GM23338 (cell line): Measurements from ENCODE around the gene DUSP3. TPM values are rescaled to one million over a fixed set of nuclear protein-coding genes. Genes with fewer than 3 reads are reported as not detected.

Source experiments
- ATAC-seq: fragments of 200-7000 bp; cut with Tn5 transposase; 3 replicates; pipeline ENCODE4 v1.9.1; 2020
- DNase-seq: peaks from one replicate; pipeline ENCODE4 v3.0.0-alpha.2; 2015; ENCODE audit warnings: low spot score
- H2AFZ ChIP-seq: fragments of 200-600 bp; sonication (generic); 2 replicates; pipeline ENCODE4 v1.8.0; 2016; ENCODE audit warnings: antibody characterized with exemption, mild to moderate bottlenecking, moderate library complexity
- H3F3A ChIP-seq: fragments of 200-600 bp; sonication (generic); replicated peaks from 2 replicates; pipeline ENCODE4 v1.8.0; 2017; ENCODE audit warnings: antibody characterized with exemption, mixed run types, low read depth
- H3K27ac ChIP-seq: fragments of 200-600 bp; sonication (generic); 2 replicates; pipeline ENCODE4 v1.6.1; 2016; ENCODE audit warnings: low read depth
- H3K27me3 ChIP-seq: fragments of 200-600 bp; sonication (generic); 2 replicates; pipeline ENCODE4 v1.8.0; 2016; ENCODE audit warnings: mild to moderate bottlenecking, mixed run types, moderate library complexity; ENCODE audit not compliant: insufficient read depth
- H3K36me3 ChIP-seq: fragments of 200-600 bp; sonication (generic); 2 replicates; pipeline ENCODE4 v1.8.0; 2016; ENCODE audit warnings: mild to moderate bottlenecking; ENCODE audit not compliant: insufficient read depth
- H3K4me1 ChIP-seq: fragments of 200-600 bp; sonication (generic); 2 replicates; pipeline ENCODE4 v1.8.0; 2016; ENCODE audit warnings: mild to moderate bottlenecking, moderate library complexity; ENCODE audit not compliant: insufficient read depth
- H3K4me2 ChIP-seq: fragments of 200-600 bp; sonication (generic); 2 replicates; pipeline ENCODE4 v1.7.1; 2017; ENCODE audit warnings: mixed run types
- H3K4me3 ChIP-seq: fragments of 200-600 bp; sonication (generic); 2 replicates; pipeline ENCODE4 v1.6.1; 2016; ENCODE audit warnings: mixed run types
- H3K79me2 ChIP-seq: fragments of 200-600 bp; sonication (generic); replicated peaks from 2 replicates; pipeline ENCODE4 v1.8.0; 2017; ENCODE audit warnings: mild to moderate bottlenecking; ENCODE audit not compliant: insufficient read depth
- H3K9me2 ChIP-seq: fragments of 200-600 bp; sonication (generic); 2 replicates; pipeline ENCODE4 v1.8.0; 2017; ENCODE audit not compliant: insufficient read depth
- H4K20me1 ChIP-seq: fragments of 200-600 bp; sonication (generic); replicated peaks from 2 replicates; pipeline ENCODE4 v1.8.0; 2017; ENCODE audit warnings: mild to moderate bottlenecking; ENCODE audit not compliant: insufficient read depth
- H3K27ac Mint-ChIP-seq: 2 replicates; pipeline ENCODE4 v1.8.0; 2020; ENCODE audit warnings: inconsistent platforms, mild to moderate bottlenecking, moderate library complexity, mixed read lengths
- H3K27me3 Mint-ChIP-seq: 3 replicates; pipeline ENCODE4 v1.8.0; 2022; ENCODE audit warnings: low read depth, mild to moderate bottlenecking, moderate library complexity, mixed read lengths, inconsistent platforms; ENCODE audit not compliant: insufficient read depth, poor library complexity
- H3K36me3 Mint-ChIP-seq: 3 replicates; pipeline ENCODE4 v1.8.0; 2021; ENCODE audit warnings: low read depth, mild to moderate bottlenecking, inconsistent platforms, moderate library complexity, mixed read lengths
- H3K4me1 Mint-ChIP-seq: 3 replicates; pipeline ENCODE4 v1.8.0; 2020; ENCODE audit warnings: mild to moderate bottlenecking, inconsistent platforms, mixed read lengths
- H3K4me3 Mint-ChIP-seq: 3 replicates; pipeline ENCODE4 v1.8.0; 2021; ENCODE audit warnings: moderate library complexity, mild to moderate bottlenecking, inconsistent platforms, mixed read lengths
- H3K9me3 Mint-ChIP-seq: 3 replicates; pipeline ENCODE4 v1.8.0; 2020; ENCODE audit warnings: moderate library complexity, mild to moderate bottlenecking, inconsistent platforms, mixed read lengths
- CREB1 ChIP-seq: fragments of 250-450 bp; sonication (Bioruptor Pico); IDR thresholded peaks from 2 replicates; pipeline ENCODE4 v1.5.0; 2020; ENCODE audit warnings: low read depth, mild to moderate bottlenecking, moderate library complexity
- EZH2 ChIP-seq: fragments of 200-600 bp; sonication (generic); IDR thresholded peaks from one replicate; pipeline ENCODE4 v1.8.0; 2017; ENCODE audit warnings: antibody characterized with exemption, mild to moderate bottlenecking, low read depth; ENCODE audit not compliant: unreplicated experiment
- EZH2phosphoT487 ChIP-seq: fragments of 200-600 bp; sonication (generic); IDR thresholded peaks from one replicate; pipeline ENCODE4 v1.8.1; 2018; ENCODE audit warnings: antibody characterized with exemption; ENCODE audit not compliant: unreplicated experiment
- JUNB ChIP-seq: IDR thresholded peaks from one replicate; pipeline ENCODE4 v1.6.1; 2016; ENCODE audit warnings: antibody characterized with exemption; ENCODE audit not compliant: unreplicated experiment
- NANOG ChIP-seq: IDR thresholded peaks from 2 replicates; pipeline ENCODE4 v1.6.1; 2016; ENCODE audit warnings: antibody characterized with exemption, borderline replicate concordance
- REST ChIP-seq: IDR thresholded peaks from one replicate; pipeline ENCODE4 v1.6.1; 2018; ENCODE audit warnings: antibody characterized with exemption; ENCODE audit not compliant: unreplicated experiment
- STAT1 ChIP-seq: IDR thresholded peaks from one replicate; pipeline ENCODE4 v1.6.1; 2016; ENCODE audit warnings: antibody characterized with exemption; ENCODE audit not compliant: unreplicated experiment
- ZNF331 ChIP-seq: fragments of 250-450 bp; sonication (Bioruptor Pico); IDR thresholded peaks from 2 replicates; pipeline ENCODE4 v1.5.0; 2020; ENCODE audit warnings: low read depth, mild to moderate bottlenecking, moderate library complexity
- polyA plus RNA-seq: library from polyadenylated mRNA; unstranded; fragments of >200 nt; fragmentation: Nextera tagmentation; extraction: Ambion mirVana; gene quantifications from 2 replicates; pipeline ENCODE4 v1.2.1, GENCODE V29; 2016
- total RNA-seq: library from RNA; depleted of rRNA; stranded (reverse); fragments of >200 nt; shearing (Covaris generic); gene quantifications from 2 replicates; pipeline ENCODE4 v1.2.3, GENCODE V29; 2014
- TF ChIP-seq, protein P1 (sequence below): IDR thresholded peaks from 2 replicates; pipeline ENCODE4 v1.6.1; 2016; ENCODE audit warnings: antibody characterized with exemption
- TF ChIP-seq, protein P2 (sequence below), 2 experiments: fragments of 200-600 bp in 1 of 2; sonication (generic) in 1 of 2; conservative IDR thresholded peaks; 2 replicates each; pipeline versions ENCODE4 v1.5.1 to v1.6.1; 2016 to 2017; ENCODE audit warnings: antibody characterized with exemption in 2 of 2, low read depth in 2 of 2, mild to moderate bottlenecking in 2 of 2, moderate library complexity in 1 of 2

Gene DUSP3
- total and polyA plus RNA-seq, 2 experiments from 2014 or later, result 14.7 to 22.1 TPM

- Histone ChIP-seq H3K4me2 (no peak overlapping the region), H3K27me3 (peaks cover 17% of the 10 kb centered on the region), H3K27ac (no peak overlapping the region), H3K79me2 (no peaks in the 10 kb centered on the region), H4K20me1 (no peaks in the 10 kb centered on the region), H3K36me3 (no peaks in the 10 kb centered on the region), H3K4me1 (peaks cover 2% of the 10 kb centered on the region), H3F3A (no peaks in the 10 kb centered on the region), H3K4me3 (no peak overlapping the region), H2AFZ (no peak overlapping the region), H3K9me2 (no peaks in the 10 kb centered on the region)
- Mint-ChIP-seq H3K36me3 (no peaks in the 10 kb centered on the region), H3K27ac (no peak overlapping the region), H3K27me3 (peaks cover 12% of the 10 kb centered on the region), H3K4me1 (peaks cover 2% of the 10 kb centered on the region; the same call in 1 of the 3 replicates), H3K4me3 (no peak overlapping the region), H3K9me3 (no peaks in the 10 kb centered on the region)
- TF ChIP-seq ZNF331 (CRISPR knock-in tag), result no peak
- TF ChIP-seq EZH2, result no peak
- TF ChIP-seq REST, result no peak
- TF ChIP-seq, protein P1, sequence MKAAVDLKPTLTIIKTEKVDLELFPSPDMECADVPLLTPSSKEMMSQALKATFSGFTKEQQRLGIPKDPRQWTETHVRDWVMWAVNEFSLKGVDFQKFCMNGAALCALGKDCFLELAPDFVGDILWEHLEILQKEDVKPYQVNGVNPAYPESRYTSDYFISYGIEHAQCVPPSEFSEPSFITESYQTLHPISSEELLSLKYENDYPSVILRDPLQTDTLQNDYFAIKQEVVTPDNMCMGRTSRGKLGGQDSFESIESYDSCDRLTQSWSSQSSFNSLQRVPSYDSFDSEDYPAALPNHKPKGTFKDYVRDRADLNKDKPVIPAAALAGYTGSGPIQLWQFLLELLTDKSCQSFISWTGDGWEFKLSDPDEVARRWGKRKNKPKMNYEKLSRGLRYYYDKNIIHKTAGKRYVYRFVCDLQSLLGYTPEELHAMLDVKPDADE, result no peak
- no peak for TF ChIP-seq EZH2phosphoT487
- DNase-seq (no peak), ATAC-seq (no peak)
These were observed 5.9 kb upstream of the DUSP3 start for GRCh38 chr17:43784628-43785101.

DNA sequence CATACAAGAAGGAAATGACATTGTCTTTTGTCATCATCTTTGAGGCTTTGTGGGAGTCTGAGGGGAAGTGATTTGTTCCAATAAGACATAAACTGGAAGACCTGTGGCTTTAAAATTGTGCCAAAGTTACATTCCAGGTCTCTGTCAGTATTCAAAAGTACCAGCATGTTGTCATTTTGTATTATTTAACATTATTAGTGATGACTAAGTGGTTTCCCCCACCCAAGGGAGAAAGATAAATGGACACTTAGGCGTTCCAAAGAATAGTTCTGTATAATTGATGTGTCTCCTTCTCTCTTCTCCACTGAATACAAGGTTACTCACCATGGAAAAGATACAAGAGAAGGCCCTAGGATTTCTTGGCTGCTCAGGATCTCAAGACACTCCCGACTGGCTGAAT, 5.3 kb upstream of the DUSP3 start:
- DNase-seq, result no peak
- Mint-ChIP-seq H3K9me3 (no peaks in the 10 kb centered on the region), H3K36me3 (no peaks in the 10 kb centered on the region)

More for the DNA sequence above, 5.3 kb upstream of the DUSP3 start:
- Histone ChIP-seq H2AFZ (no peak overlapping the region), H4K20me1 (no peaks in the 10 kb centered on the region), H3K4me2 (no peak overlapping the region), H3K4me1 (peaks cover 5% of the 10 kb centered on the region), H3K36me3 (no peaks in the 10 kb centered on the region), H3K9me2 (no peaks in the 10 kb centered on the region), H3K4me3 (no peak overlapping the region), H3K79me2 (no peaks in the 10 kb centered on the region), H3K27ac (no peak overlapping the region), H3K27me3 (peaks cover 21% of the 10 kb centered on the region), H3F3A (no peaks in the 10 kb centered on the region)
- Mint-ChIP-seq H3K4me1 (peaks cover 7% of the 10 kb centered on the region; the same call in 2 of the 3 replicates), H3K27me3 (peaks cover 15% of the 10 kb centered on the region), H3K4me3 (no peak overlapping the region), H3K27ac (no peak overlapping the region)
- no peak for ATAC-seq
- TF ChIP-seq JUNB, result no peak
- TF ChIP-seq STAT1, result no peak
- no peak for TF ChIP-seq EZH2phosphoT487
- no peak for TF ChIP-seq NANOG
- TF ChIP-seq CREB1, result no peak
- TF ChIP-seq ZNF331 (CRISPR knock-in tag), result no peak
- TF ChIP-seq, protein P2, sequence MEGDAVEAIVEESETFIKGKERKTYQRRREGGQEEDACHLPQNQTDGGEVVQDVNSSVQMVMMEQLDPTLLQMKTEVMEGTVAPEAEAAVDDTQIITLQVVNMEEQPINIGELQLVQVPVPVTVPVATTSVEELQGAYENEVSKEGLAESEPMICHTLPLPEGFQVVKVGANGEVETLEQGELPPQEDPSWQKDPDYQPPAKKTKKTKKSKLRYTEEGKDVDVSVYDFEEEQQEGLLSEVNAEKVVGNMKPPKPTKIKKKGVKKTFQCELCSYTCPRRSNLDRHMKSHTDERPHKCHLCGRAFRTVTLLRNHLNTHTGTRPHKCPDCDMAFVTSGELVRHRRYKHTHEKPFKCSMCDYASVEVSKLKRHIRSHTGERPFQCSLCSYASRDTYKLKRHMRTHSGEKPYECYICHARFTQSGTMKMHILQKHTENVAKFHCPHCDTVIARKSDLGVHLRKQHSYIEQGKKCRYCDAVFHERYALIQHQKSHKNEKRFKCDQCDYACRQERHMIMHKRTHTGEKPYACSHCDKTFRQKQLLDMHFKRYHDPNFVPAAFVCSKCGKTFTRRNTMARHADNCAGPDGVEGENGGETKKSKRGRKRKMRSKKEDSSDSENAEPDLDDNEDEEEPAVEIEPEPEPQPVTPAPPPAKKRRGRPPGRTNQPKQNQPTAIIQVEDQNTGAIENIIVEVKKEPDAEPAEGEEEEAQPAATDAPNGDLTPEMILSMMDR (conservative IDR thresholded peaks at IDR 0.05; ENCODE audit: low read depth in 2 of 2), result no peak
- no peak for TF ChIP-seq REST
